ENCODE measurements around the gene SMIM45.

Gene SMIM45

DNA sequence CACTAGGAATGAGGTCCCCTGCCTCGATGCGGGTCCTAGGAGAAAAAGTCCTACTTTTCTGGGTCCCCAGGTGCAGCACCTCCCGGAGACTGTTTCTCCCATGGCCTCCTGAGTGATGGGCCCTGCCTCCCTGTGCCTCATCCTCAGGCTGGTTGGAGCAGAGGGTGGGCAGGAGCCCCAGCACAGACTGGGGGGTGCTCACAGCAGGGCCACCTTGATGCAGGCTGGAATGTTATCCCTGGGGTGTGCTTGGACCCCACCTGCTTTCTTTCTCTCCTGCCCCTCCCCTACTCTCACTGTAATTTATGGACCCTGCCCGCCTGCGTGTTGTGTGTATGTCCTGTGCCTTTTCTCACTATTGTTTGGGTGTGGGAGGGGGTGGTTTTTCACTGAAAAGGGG is 45.1 kb upstream of the SMIM45 start:
- Histone ChIP-seq H3K9me2 (replicated peaks; ENCODE audit: low read length) (no peaks in the 10 kb centered on the region), H3K4me1 (ENCODE audit: insufficient read depth, low read length) (no peaks in the 10 kb centered on the region), H2AFZ (ENCODE audit: low read length) (no peak overlapping the region), H4K20me1 (ENCODE audit: low read length) (no peaks in the 10 kb centered on the region), H3K4me2 (ENCODE audit: low read length) (no peak overlapping the region), H3K9me3 (ENCODE audit: low read length) (no peaks in the 10 kb centered on the region), H3K4me3 (ENCODE audit: low read length) (no peak overlapping the region), H3F3A (ENCODE audit: low read length, unreplicated experiment) (no peaks in the 10 kb centered on the region), H3K36me3 (ENCODE audit: low read depth, low read length) (no peaks in the 10 kb centered on the region), H3K27ac (ENCODE audit: low read length) (no peak overlapping the region), H3K27me3 (ENCODE audit: low read length) (0 out of 2 replicates have a peak, but pooled peaks cover 6% of the 10 kb centered on the region), H3K9ac (ENCODE audit: low read length) (no peak overlapping the region), H3K79me2 (ENCODE audit: low read length) (no peaks in the 10 kb centered on the region)
- no peak for DNase-seq
- CTCF ChIA-PET = no interaction called here
- intact Hi-C loops (cut with micrococcal nuclease) = no loop called here
- no peak for ATAC-seq
- TSS peak; percentile 27 for BruUV-seq (replicated peaks)
- POLR2A ChIA-PET (ENCODE audit: unreplicated experiment) = no interaction called here
- TF ChIP-seq, protein P1, sequence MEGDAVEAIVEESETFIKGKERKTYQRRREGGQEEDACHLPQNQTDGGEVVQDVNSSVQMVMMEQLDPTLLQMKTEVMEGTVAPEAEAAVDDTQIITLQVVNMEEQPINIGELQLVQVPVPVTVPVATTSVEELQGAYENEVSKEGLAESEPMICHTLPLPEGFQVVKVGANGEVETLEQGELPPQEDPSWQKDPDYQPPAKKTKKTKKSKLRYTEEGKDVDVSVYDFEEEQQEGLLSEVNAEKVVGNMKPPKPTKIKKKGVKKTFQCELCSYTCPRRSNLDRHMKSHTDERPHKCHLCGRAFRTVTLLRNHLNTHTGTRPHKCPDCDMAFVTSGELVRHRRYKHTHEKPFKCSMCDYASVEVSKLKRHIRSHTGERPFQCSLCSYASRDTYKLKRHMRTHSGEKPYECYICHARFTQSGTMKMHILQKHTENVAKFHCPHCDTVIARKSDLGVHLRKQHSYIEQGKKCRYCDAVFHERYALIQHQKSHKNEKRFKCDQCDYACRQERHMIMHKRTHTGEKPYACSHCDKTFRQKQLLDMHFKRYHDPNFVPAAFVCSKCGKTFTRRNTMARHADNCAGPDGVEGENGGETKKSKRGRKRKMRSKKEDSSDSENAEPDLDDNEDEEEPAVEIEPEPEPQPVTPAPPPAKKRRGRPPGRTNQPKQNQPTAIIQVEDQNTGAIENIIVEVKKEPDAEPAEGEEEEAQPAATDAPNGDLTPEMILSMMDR (conservative IDR thresholded peaks at IDR 0.05; ENCODE audit: low read depth, low read length) = no peak
- no peak for TF ChIP-seq EZH2 (IDR thresholded peaks at IDR 0.05; ENCODE audit: low read length, unreplicated experiment)
- TF ChIP-seq EZH2phosphoT487 (IDR thresholded peaks at IDR 0.05; ENCODE audit: borderline replicate concordance, low read length) = no peak

DNA sequence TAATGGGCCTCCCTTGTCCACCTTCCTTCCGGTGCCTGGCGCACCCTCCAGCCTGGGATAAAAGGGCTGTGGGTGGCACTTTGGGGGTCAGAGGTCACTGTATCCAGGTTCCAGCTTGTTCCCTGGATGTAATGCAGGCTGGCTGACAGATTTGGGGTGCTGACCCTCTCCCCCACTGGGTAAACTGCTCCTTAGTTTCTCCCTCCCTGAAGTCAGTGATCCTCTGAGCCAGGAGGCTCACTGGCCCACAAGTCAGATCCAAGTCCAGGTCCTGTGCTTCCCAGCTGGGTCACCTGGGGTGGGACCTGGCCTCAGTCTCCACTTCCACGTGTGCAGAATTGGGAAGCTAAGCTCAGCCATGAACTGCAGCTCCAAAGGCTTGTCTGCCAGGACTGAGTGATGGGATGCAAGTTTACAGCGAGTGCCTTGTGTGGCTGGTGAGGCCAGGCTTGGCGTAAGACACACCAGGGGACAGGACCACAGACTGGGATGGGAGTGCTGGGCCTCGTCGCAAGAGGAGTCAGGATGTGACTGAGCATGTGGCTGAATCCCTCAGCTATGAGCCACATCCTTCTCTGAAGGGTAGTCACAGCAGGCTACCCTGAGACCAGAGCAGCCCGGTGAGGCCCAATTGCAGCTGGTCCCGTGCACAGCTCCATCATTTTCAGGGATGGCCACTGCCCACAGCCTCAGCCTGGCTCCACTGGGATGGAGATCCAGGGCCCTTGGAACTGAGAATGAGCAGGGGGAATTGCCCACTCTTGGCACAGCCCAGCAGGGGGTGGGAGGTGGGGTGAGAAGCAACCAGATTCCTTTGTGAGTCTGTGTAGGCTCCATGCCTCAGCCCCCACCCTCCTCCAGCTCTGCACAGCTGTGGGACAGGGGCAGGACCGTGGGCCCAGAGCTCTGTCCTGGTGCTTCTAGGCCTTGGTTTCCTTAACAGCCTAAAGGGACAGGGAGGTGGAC is 44.2 kb upstream of the SMIM45 start:
- H3K36me3 ChIP-seq (ENCODE audit: low read depth, low read length) = no peaks in the 10 kb centered on the region
- H3K4me2 ChIP-seq (ENCODE audit: low read length) = no peak overlapping the region
- H3K4me1 ChIP-seq (ENCODE audit: insufficient read depth, low read length) = no peaks in the 10 kb centered on the region
- POLR2A ChIA-PET (ENCODE audit: unreplicated experiment) = interaction anchor here (0.7 kb wide), 1 partner anchor 16 kb away, joined by 3 read pairs; no protein-coding TSS in a partner anchor
- no peaks in the 10 kb centered on the region for H3K9me2 ChIP-seq (replicated peaks; ENCODE audit: low read length)
- H3K79me2 ChIP-seq (ENCODE audit: low read length) = no peaks in the 10 kb centered on the region
- no peak for DNase-seq
- no peaks in the 10 kb centered on the region for H3F3A ChIP-seq (ENCODE audit: low read length, unreplicated experiment)
- TF ChIP-seq EZH2phosphoT487 (IDR thresholded peaks at IDR 0.05; ENCODE audit: borderline replicate concordance, low read length) = no peak
- no peak for TF ChIP-seq EZH2 (IDR thresholded peaks at IDR 0.05; ENCODE audit: low read length, unreplicated experiment)
- TF ChIP-seq, protein P1 (conservative IDR thresholded peaks at IDR 0.05; ENCODE audit: low read depth, low read length) = no peak
- CTCF ChIA-PET = no interaction called here
- no peak overlapping the region for H3K4me3 ChIP-seq (ENCODE audit: low read length)
- no peaks in the 10 kb centered on the region for H3K9me3 ChIP-seq (ENCODE audit: low read length)
- ATAC-seq = peak; percentile 8; the same call in 1 of the 2 replicates
- no peaks in the 10 kb centered on the region for H4K20me1 ChIP-seq (ENCODE audit: low read length)
- 0 out of 2 replicates have a peak, but pooled peaks cover 6% of the 10 kb centered on the region for H3K27me3 ChIP-seq (ENCODE audit: low read length)
- intact Hi-C loops (cut with micrococcal nuclease) = no loop called here
- no peak overlapping the region for H3K9ac ChIP-seq (ENCODE audit: low read length)
- no peak overlapping the region for H2AFZ ChIP-seq (ENCODE audit: low read length)
- BruUV-seq (replicated peaks) = no TSS peak
- no peak overlapping the region for H3K27ac ChIP-seq (ENCODE audit: low read length)

Measured in PC-3 (cell line).